WERI-Rb-1 (cell line): ENCODE measurements around the gene FSTL4.
A peak's percentile ranks its signal among the peaks of the same experiment; 100 is the strongest.

Source experiments
- DNase-seq: peaks from one replicate; pipeline ENCODE4 v3.0.0-alpha.2; 2020
- H3K27ac ChIP-seq: fragments of 250-450 bp; sonication (Bioruptor Pico); 2 replicates; pipeline ENCODE4 v1.5.1; 2020; ENCODE audit warnings: mild to moderate bottlenecking, moderate library complexity
- H3K27me3 ChIP-seq: fragments of 250-450 bp; sonication (Bioruptor Pico); 2 replicates; pipeline ENCODE4 v1.5.1; 2021; ENCODE audit warnings: mild to moderate bottlenecking, low read depth, moderate library complexity; ENCODE audit not compliant: insufficient read depth, severe bottlenecking
- H3K36me3 ChIP-seq: fragments of 250-450 bp; sonication (Bioruptor Pico); 2 replicates; pipeline ENCODE4 v1.5.1; 2020; ENCODE audit warnings: mild to moderate bottlenecking, moderate library complexity
- H3K4me3 ChIP-seq: 2 replicates; pipeline ENCODE4 v1.5.1; 2011; ENCODE audit warnings: low read depth, mild to moderate bottlenecking, control low read depth, low read length
- H3K9me3 ChIP-seq: fragments of 250-450 bp; sonication (Bioruptor Pico); 2 replicates; pipeline ENCODE4 v1.5.1; 2021; ENCODE audit warnings: mild to moderate bottlenecking, moderate library complexity; ENCODE audit not compliant: severe bottlenecking
- TF ChIP-seq, protein P1 (sequence below): IDR thresholded peaks from 2 replicates; pipeline ENCODE4 v1.5.1; 2011; ENCODE audit warnings: low read depth, mild to moderate bottlenecking, control low read depth, inconsistent platforms, low read length

FSTL4 gene

DNA sequence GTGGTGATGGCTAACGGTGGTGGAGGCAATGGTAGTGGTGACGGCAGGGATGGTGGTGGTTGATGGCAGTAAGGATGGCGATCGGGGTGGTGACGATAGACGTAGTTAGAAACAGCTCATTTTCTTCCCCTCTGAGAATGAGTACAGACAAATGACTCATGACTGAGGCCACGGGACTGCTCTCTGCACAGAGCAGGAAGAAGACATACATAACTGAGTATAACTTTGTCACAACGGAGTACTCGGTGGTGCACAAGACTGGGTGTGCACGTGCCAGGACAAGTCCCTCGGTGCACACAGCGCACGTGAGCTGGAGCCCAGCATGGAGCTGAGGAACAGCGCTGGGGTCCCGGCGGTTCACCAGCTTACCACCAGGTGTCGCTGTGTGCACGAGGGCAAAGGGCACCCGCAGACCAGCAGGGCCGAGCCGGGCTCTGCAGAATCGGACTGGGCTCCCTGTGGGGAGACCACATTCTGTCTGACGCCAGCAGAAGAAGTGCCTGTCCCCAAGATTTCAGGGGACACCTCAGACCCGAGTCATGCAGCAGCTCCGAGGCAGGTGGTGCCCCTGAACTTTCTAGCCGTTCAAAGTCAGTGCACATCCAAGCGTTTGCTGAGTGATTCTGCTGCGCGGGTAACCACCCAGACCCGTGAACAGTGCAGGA, 188.6 kb downstream of the FSTL4 start:
- H3K27ac ChIP-seq, result no peak overlapping the region
- no peak overlapping the region for H3K4me3 ChIP-seq
- DNase-seq, result peak; percentile 77
- no peaks in the 10 kb centered on the region for H3K9me3 ChIP-seq
- TF ChIP-seq, protein P1, sequence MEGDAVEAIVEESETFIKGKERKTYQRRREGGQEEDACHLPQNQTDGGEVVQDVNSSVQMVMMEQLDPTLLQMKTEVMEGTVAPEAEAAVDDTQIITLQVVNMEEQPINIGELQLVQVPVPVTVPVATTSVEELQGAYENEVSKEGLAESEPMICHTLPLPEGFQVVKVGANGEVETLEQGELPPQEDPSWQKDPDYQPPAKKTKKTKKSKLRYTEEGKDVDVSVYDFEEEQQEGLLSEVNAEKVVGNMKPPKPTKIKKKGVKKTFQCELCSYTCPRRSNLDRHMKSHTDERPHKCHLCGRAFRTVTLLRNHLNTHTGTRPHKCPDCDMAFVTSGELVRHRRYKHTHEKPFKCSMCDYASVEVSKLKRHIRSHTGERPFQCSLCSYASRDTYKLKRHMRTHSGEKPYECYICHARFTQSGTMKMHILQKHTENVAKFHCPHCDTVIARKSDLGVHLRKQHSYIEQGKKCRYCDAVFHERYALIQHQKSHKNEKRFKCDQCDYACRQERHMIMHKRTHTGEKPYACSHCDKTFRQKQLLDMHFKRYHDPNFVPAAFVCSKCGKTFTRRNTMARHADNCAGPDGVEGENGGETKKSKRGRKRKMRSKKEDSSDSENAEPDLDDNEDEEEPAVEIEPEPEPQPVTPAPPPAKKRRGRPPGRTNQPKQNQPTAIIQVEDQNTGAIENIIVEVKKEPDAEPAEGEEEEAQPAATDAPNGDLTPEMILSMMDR, result peak; percentile 97
- H3K27me3 ChIP-seq, result no peaks in the 10 kb centered on the region
- H3K36me3 ChIP-seq, result no peaks in the 10 kb centered on the region

DNA sequence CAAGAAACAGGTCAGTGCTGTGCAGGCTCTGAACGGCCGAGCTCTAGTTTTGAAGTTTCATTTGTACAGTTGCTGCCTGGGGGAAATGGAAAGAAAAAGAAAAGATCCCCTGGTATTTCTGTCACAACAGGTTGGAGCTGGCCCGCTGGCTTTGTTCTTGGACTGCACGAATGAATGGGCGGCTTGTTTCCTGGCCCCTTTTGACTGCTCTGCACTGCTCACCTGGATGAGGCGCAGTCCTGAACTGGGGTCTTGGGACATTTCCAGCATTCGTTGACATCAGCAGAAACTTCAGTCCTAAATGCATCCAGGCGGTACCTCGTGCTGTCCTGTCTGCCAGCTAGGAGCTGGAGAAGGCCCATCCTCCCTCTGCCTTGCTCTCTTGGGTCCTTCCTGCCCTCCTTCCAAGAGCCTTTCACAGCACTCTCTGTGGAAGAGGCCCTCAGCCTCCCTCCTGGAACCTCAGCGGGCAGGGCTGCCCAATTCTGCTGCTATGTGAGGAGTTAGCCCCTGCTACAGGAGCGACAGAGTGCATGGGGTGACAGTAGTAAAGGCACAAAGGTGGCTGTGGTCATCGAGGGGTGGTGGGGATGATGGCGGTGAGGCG, 189.2 kb downstream of the FSTL4 start:
- Histone ChIP-seq H3K27ac (no peak overlapping the region), H3K36me3 (no peaks in the 10 kb centered on the region)

DNA sequence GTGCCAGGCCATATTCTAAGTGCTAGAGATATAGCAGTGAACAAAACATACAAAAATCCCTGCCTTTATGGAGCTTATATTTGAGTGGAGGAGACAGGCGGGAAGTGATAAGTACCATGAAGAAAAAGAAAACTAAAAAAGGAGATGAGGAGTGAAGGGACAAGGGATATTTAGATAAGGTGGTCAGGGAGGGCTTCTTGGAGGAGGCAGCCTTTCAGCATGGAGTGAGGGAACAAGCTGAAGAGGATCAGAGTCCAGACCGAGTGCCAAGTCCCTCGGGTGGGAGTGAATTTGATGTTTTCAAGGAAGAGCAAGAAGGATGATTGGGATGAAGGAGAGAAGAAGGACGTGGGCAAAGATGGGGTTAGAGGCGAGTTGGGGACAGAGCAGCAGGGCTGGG, 190.5 kb downstream of the FSTL4 start:
- Histone ChIP-seq H3K4me3 (no peak overlapping the region), H3K9me3 (no peaks in the 10 kb centered on the region), H3K27me3 (no peaks in the 10 kb centered on the region), H3K36me3 (no peaks in the 10 kb centered on the region), H3K27ac (no peak overlapping the region)
- TF ChIP-seq, protein P1, result no peak
- no peak for DNase-seq

More for the DNA sequence above, 189.2 kb downstream of the FSTL4 start:
- no peak for DNase-seq
- TF ChIP-seq, protein P1, result no peak
- Histone ChIP-seq H3K9me3 (no peaks in the 10 kb centered on the region), H3K27me3 (no peaks in the 10 kb centered on the region), H3K4me3 (no peak overlapping the region)

DNA sequence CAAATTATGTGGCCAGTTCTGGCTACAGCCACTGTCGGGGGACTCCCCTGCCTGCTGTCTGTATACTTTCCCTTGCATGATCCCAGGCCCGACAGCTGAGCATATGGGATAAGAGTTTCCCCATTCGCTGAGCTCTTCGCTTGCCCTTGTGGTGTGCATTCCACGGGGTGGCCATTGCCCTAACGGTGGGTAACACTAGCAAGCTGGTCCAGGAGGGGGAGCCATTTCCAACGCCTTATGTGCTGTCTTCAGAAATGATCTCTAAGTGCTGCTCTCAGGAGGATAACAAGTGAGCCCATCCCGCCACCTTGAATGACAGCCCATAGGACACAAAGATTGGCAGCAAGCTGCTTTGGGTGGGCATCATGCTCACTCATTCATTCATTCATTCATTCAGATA, 190.9 kb downstream of the FSTL4 start:
- H3K36me3 ChIP-seq, result no peaks in the 10 kb centered on the region
- TF ChIP-seq, protein P1, result peak; percentile 44; the same call in 1 of the 2 replicates
- H3K9me3 ChIP-seq, result no peaks in the 10 kb centered on the region
- no peak overlapping the region for H3K4me3 ChIP-seq
- no peaks in the 10 kb centered on the region for H3K27me3 ChIP-seq
- DNase-seq, result peak; percentile 38
- H3K27ac ChIP-seq, result no peak overlapping the region

GRCh38 chr5:133420440-133421301, 191.7 kb downstream of the FSTL4 start:
- Histone ChIP-seq H3K27ac (no peak overlapping the region), H3K4me3 (no peak overlapping the region), H3K27me3 (no peaks in the 10 kb centered on the region), H3K9me3 (no peaks in the 10 kb centered on the region), H3K36me3 (no peaks in the 10 kb centered on the region)
- DNase-seq, result no peak
- TF ChIP-seq, protein P1, result no peak
